Right atrium auricular region (tissue), 2 donors: ENCODE measurements around the gene TMEM123. TPM values are rescaled to one million over a fixed set of nuclear protein-coding genes. Genes with fewer than 3 reads are reported as not detected.

Experiments
- DNase-seq: peaks from one replicate; pipeline ENCODE4 v3.0.0-alpha.2; 2019; ENCODE audit warnings: low spot score
- H3K27ac ChIP-seq, 2 donors: fragments of 200-600 bp; sonication (generic); 1 replicate in 1 of 2; 2 replicates in 1 of 2; pipeline ENCODE4 v1.5.1; 2016 to 2019
- H3K27me3 ChIP-seq, 2 donors: fragments of 200-600 bp; sonication (generic); one replicate each; pipeline versions ENCODE4 v1.5.1 to v1.6.0; 2017 to 2019
- H3K36me3 ChIP-seq: fragments of 200-600 bp; sonication (generic); one replicate; pipeline ENCODE4 v1.5.1; 2016
- H3K4me1 ChIP-seq, 2 donors: fragments of 200-600 bp; sonication (generic); one replicate each; pipeline versions ENCODE4 v1.5.1 to v1.6.0; 2017 to 2019
- H3K4me3 ChIP-seq, 2 donors: fragments of 200-600 bp; sonication (generic); 1 replicate in 1 of 2; 2 replicates in 1 of 2; pipeline ENCODE4 v1.5.1; 2017 to 2019; ENCODE audit warnings: mild to moderate bottlenecking in 1 of 2, moderate library complexity in 1 of 2
- H3K9me3 ChIP-seq, 2 donors: fragments of 200-600 bp; sonication (generic); one replicate each; pipeline ENCODE4 v1.5.1; 2019
- total RNA-seq, 2 donors: library from RNA; depleted of rRNA; stranded (reverse); fragments of >200 nt; gene quantifications; one replicate each; pipeline ENCODE4 v1.1.0, GENCODE V29; 2016
- TF ChIP-seq, protein P1 (sequence below), 2 donors: fragments of 200-600 bp; sonication (generic); IDR thresholded peaks; one replicate each; pipeline ENCODE4 v1.5.1; 2019; ENCODE audit warnings: antibody characterized with exemption in 2 of 2

The TMEM123 gene
- total RNA-seq, 2 donors from 2014 or later, result 72.8 to 80.7 TPM

DNA sequence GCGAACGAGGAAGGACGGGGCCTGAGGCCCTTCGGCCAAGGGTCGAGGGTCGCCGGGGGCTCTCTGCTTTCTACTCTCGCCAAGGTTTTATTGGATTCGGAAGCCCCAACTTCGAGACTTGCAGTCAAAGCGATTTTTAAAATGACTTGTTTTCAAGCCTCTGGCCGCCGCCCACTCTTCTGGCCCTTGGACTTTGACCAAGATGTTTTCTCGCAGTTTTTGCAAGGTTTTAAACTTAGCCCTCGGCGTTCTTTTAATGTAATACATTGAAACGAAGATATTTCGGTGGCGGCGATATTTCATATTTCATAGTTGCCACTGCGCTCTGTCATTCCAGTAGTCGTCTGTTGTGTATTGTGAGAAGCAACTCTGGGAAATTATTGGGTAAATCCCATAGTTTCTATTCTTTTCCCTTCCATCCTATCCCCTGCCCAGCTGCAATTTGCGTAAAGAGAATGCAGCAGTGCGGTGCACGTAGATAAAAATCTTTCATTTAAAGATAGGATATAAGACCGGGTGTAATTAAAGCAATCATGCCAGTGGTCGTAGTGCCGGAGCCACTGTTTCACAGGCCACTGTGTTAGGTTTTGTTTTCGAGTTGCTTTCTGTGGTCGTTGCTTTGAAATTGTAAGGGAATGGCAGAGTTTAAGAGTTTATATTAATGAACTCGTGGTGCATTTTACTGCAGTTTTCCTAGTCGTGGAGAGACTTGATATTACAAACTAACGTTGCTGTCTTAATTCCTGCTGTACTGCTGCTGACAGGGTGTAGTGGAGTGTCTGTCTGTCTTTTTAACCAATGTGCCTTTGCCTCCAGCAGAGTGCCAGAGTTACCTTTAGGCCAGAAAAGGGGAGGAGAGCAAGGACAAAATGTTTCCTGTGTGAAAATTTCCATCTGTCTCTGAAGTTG lies 104.8 kb downstream of the TMEM123 start:
- TF ChIP-seq, protein P1, sequence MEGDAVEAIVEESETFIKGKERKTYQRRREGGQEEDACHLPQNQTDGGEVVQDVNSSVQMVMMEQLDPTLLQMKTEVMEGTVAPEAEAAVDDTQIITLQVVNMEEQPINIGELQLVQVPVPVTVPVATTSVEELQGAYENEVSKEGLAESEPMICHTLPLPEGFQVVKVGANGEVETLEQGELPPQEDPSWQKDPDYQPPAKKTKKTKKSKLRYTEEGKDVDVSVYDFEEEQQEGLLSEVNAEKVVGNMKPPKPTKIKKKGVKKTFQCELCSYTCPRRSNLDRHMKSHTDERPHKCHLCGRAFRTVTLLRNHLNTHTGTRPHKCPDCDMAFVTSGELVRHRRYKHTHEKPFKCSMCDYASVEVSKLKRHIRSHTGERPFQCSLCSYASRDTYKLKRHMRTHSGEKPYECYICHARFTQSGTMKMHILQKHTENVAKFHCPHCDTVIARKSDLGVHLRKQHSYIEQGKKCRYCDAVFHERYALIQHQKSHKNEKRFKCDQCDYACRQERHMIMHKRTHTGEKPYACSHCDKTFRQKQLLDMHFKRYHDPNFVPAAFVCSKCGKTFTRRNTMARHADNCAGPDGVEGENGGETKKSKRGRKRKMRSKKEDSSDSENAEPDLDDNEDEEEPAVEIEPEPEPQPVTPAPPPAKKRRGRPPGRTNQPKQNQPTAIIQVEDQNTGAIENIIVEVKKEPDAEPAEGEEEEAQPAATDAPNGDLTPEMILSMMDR (IDR thresholded peaks at IDR 0.05), result no peak
- DNase-seq, result no peak
- Histone ChIP-seq H3K9me3 (no peaks in the 10 kb centered on the region), H3K4me3 (peak overlapping the region; percentile 69 to 73), H3K36me3 (no peaks in the 10 kb centered on the region), H3K27ac (peak overlapping the region; percentile 96 to 99), H3K4me1 (peaks cover 0 to 35% of the 10 kb centered on the region in 2 donors), H3K27me3 (no peaks in the 10 kb centered on the region)

DNA sequence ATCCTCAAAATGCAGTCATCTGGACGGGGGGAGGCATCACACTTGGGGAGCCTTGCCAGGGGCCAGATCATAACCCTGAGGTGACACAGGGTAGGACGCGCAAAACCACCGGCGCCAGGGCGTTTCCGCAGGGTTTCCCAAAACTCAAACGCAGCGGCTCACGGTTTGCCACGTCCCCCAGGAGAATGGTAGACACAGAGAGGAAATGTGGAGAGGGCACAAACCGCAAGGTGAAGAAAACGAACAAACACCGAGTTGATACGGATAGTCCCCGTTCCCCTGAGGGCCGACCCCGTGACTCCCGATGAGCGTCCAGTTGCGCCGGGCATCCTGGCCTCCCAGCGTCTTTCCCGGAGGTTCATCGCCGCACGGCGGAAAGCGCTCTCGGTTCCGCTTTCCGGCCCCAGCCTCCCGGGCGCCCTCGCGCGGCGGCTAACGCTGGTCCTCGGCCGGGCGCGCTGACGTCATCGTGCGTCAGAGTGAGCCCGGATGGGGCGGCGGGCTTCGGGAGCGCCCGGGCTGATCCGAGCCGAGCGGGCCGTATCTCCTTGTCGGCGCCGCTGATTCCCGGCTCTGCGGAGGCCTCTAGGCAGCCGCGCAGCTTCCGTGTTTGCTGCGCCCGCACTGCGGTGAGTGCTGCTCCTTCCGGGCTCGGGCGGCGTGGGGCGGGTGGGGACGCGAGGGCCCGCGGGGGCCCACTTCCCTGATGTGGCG lies 105.7 kb downstream of the TMEM123 start, which contains the start of gene BIRC2:
TSS of gene BIRC2 (plus strand) at position 467 of the 714 bp plus-strand sequence. CDS start 2,641 bp downstream, outside the sequence.
- H3K27ac ChIP-seq, result peak within 1 kb of the TSS; percentile 96 to 99
- no peaks in the 10 kb centered on the region for H3K27me3 ChIP-seq
- peak within 1 kb of the TSS; percentile 69 to 73 for H3K4me3 ChIP-seq
- no peaks in the 10 kb centered on the region for H3K9me3 ChIP-seq
- H3K36me3 ChIP-seq, result no peaks in the 10 kb centered on the region
- H3K4me1 ChIP-seq, result peaks cover 0 to 35% of the 10 kb centered on the region in 2 donors
- TF ChIP-seq, protein P1 (IDR thresholded peaks at IDR 0.05), result peak; percentile 71 to 81
- peak; percentile 92 for DNase-seq

DNA sequence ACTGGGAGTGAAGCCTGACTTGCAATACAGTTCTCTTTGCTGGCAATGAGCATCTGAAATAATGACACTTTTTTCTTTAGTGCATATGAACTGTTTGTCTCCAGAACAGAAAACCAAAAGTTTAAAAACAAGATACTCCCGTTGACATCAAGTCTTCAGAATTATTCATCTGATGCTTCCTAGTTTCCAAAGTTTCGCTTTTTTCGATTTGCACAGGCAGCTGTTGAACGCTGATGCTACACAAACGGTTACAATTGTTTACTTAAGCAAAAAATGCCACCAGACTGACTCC lies 106.2 kb downstream of the TMEM123 start:
- no peak for DNase-seq
- Histone ChIP-seq H3K9me3 (no peaks in the 10 kb centered on the region), H3K4me3 (peak overlapping the region; percentile 69 to 73), H3K27me3 (no peaks in the 10 kb centered on the region), H3K27ac (peak overlapping the region; percentile 96 to 99), H3K4me1 (peaks cover 0 to 35% of the 10 kb centered on the region in 2 donors), H3K36me3 (no peaks in the 10 kb centered on the region)
- TF ChIP-seq, protein P1 (IDR thresholded peaks at IDR 0.05), result no peak

Other genes with a start within 250 kb of the TMEM123 start
- 1 to 10 TPM; 3.6 to 9.1 TPM for gene BIRC3, start 135.3 kb downstream of the TMEM123 start, total RNA-seq
- gene BIRC2, start 105.6 kb downstream of the TMEM123 start, total RNA-seq, result 10 to 100 TPM; 31.5 to 36.8 TPM
- gene MMP7, start 78.0 kb upstream of the TMEM123 start, total RNA-seq, result not detected
- gene MMP20, start 172.6 kb upstream of the TMEM123 start, total RNA-seq, result not detected